H1 (cell line): ENCODE data around the gene ZNF408. TPM values are rescaled to one million over a fixed set of nuclear protein-coding genes. Genes with fewer than 3 reads are reported as not detected.

Experiments
- CTCF ChIA-PET: fragments of 300-600 bp; sonication (Branson Sonifier 250); formaldehyde crosslinking; loops from one replicate; lab custom pipeline; 2021; ENCODE audit not compliant: partially characterized antibody; lab: Charles Lee
- POLR2A ChIA-PET: fragments of 300-600 bp; sonication (Branson Sonifier 250); formaldehyde crosslinking; loops from one replicate; lab custom pipeline; 2021; ENCODE audit warnings: inconsistent platforms; ENCODE audit not compliant: partially characterized antibody; lab: Charles Lee
- DNase-seq, 2 experiments: peaks; one replicate each; pipeline versions ENCODE4 v3.0.0 to v3.0.0-alpha.2; 2010 to 2022; ENCODE audit warnings: low spot score in 2 of 2, low read depth in 1 of 2, mixed read lengths in 1 of 2
- FAIRE-seq: peaks from 2 replicates; lab custom pipeline; 2011; peaks lifted over from hg19 to GRCh38; lab: Jason Lieb, UNC
- H2AFZ ChIP-seq: 2 replicates; pipeline ENCODE4 v1.8.1; 2012; ENCODE audit warnings: low read length, inconsistent platforms
- H2AK5ac ChIP-seq: 2 replicates; pipeline ENCODE4 v1.6.1; 2013; ENCODE audit warnings: low read depth, low read length
- H2BK120ac ChIP-seq: replicated peaks from 2 replicates; pipeline ENCODE3; 2013; ENCODE audit warnings: low read depth, low read length, inconsistent platforms
- H2BK12ac ChIP-seq: 2 replicates; pipeline ENCODE4 v1.6.1; 2013; ENCODE audit warnings: low read depth, low read length
- H2BK15ac ChIP-seq: 2 replicates; pipeline ENCODE4 v1.6.1; 2013; ENCODE audit warnings: low read length
- H2BK20ac ChIP-seq: 2 replicates; pipeline ENCODE4 v1.6.1; 2013; ENCODE audit warnings: low read length
- H2BK5ac ChIP-seq: 2 replicates; pipeline ENCODE4 v1.6.1; 2013; ENCODE audit warnings: low read depth, low read length
- H3K14ac ChIP-seq: 2 replicates; pipeline ENCODE4 v1.6.1; 2013; ENCODE audit warnings: inconsistent platforms; ENCODE audit not compliant: insufficient read length
- H3K18ac ChIP-seq: 2 replicates; pipeline ENCODE4 v1.6.1; 2013; ENCODE audit warnings: low read length; ENCODE audit errors: extremely low read depth
- H3K23ac ChIP-seq: 2 replicates; pipeline ENCODE4 v1.6.1; 2013; ENCODE audit warnings: inconsistent platforms; ENCODE audit not compliant: insufficient read length
- H3K23me2 ChIP-seq: 2 replicates; pipeline ENCODE4 v1.6.1; 2013; ENCODE audit warnings: low read depth, low read length
- H3K27ac ChIP-seq: 2 replicates; pipeline ENCODE4 v1.6.1; 2011; ENCODE audit warnings: low read depth, low read length, inconsistent platforms
- H3K27me3 ChIP-seq, 4 experiments: replicated peaks in 1 of 4; 1 replicate in 1 of 4; 2 replicates in 3 of 4; pipeline versions ENCODE4 v1.6.1 to v1.8.1; 2011 to 2013; ENCODE audit warnings: low read length in 3 of 4, mild to moderate bottlenecking in 3 of 4, inconsistent platforms in 2 of 4, mixed read lengths in 2 of 4, moderate library complexity in 1 of 4; ENCODE audit not compliant: control insufficient read depth in 3 of 4, insufficient read depth in 3 of 4; ENCODE audit errors: extremely low read depth in 1 of 4
- H3K36me3 ChIP-seq, 4 experiments: 2 replicates each; pipeline versions ENCODE4 v1.6.1 to v1.8.1; 2011 to 2013; ENCODE audit warnings: mild to moderate bottlenecking in 4 of 4, low read length in 3 of 4, moderate library complexity in 2 of 4, control low read depth in 1 of 4, inconsistent platforms in 1 of 4; ENCODE audit not compliant: insufficient read depth in 4 of 4, control insufficient read depth in 2 of 4
- H3K4ac ChIP-seq: replicated peaks from 2 replicates; pipeline ENCODE3; 2013; ENCODE audit warnings: low read length, low read depth, mixed read lengths, inconsistent platforms; ENCODE audit not compliant: insufficient read length
- H3K4me1 ChIP-seq, 4 experiments: replicated peaks in 1 of 4; 1 replicate in 1 of 4; 2 replicates in 3 of 4; pipeline versions ENCODE4 v1.6.1 to v1.8.1; 2011 to 2013; ENCODE audit warnings: low read length in 3 of 4, inconsistent platforms in 2 of 4, mixed read lengths in 1 of 4; ENCODE audit not compliant: insufficient read depth in 4 of 4, control insufficient read depth in 3 of 4
- H3K4me2 ChIP-seq, 2 experiments: 2 replicates each; pipeline versions ENCODE4 v1.6.1 to v1.8.1; 2011 to 2013; ENCODE audit warnings: low read depth in 2 of 2, low read length in 2 of 2, control low read depth in 1 of 2, inconsistent platforms in 1 of 2, mild to moderate bottlenecking in 1 of 2; ENCODE audit not compliant: insufficient read depth in 1 of 2
- H3K4me3 ChIP-seq, 4 experiments: fragments of 200-600, 300-600 bp in 1 of 4; sonication (generic), shearing (Covaris generic), sonication (Bioruptor Twin) in 1 of 4; 2 replicates each; pipeline versions ENCODE4 v1.5.1 to v1.8.1; 2011 to 2016; ENCODE audit warnings: low read length in 4 of 4, low read depth in 3 of 4, control low read depth in 2 of 4, inconsistent platforms in 2 of 4, mild to moderate bottlenecking in 2 of 4, mixed read lengths in 1 of 4, moderate library complexity in 1 of 4; ENCODE audit not compliant: insufficient read depth in 2 of 4; ENCODE audit errors: extremely low read depth in 1 of 4
- H3K56ac ChIP-seq: replicated peaks from 2 replicates; pipeline ENCODE3; 2013; ENCODE audit warnings: low read depth, mild to moderate bottlenecking, mixed read lengths, low read length, inconsistent platforms; ENCODE audit not compliant: insufficient read length
- H3K79me1 ChIP-seq: 2 replicates; pipeline ENCODE4 v1.6.1; 2013; ENCODE audit warnings: low read depth, low read length, control low read depth
- H3K79me2 ChIP-seq, 2 experiments: 2 replicates each; pipeline versions ENCODE4 v1.6.1 to v1.8.1; 2012 to 2013; ENCODE audit warnings: low read length in 2 of 2, mild to moderate bottlenecking in 2 of 2, inconsistent platforms in 1 of 2; ENCODE audit not compliant: insufficient read depth in 2 of 2, control insufficient read depth in 1 of 2
- H3K9ac ChIP-seq, 4 experiments: replicated peaks in 1 of 4; 1 replicate in 1 of 4; 2 replicates in 3 of 4; pipeline versions ENCODE4 v1.6.1 to v1.8.1; 2011 to 2013; ENCODE audit warnings: low read depth in 3 of 4, low read length in 3 of 4, control low read depth in 2 of 4, mild to moderate bottlenecking in 2 of 4, moderate library complexity in 2 of 4, inconsistent platforms in 1 of 4; ENCODE audit errors: extremely low read depth in 1 of 4
- H3K9me3 ChIP-seq, 2 experiments: 2 replicates each; pipeline versions ENCODE4 v1.6.1 to v1.8.1; 2012 to 2013; ENCODE audit warnings: mild to moderate bottlenecking in 2 of 2, moderate library complexity in 2 of 2, control low read depth in 1 of 2, inconsistent platforms in 1 of 2, low read depth in 1 of 2, low read length in 1 of 2, mixed read lengths in 1 of 2; ENCODE audit not compliant: insufficient read depth in 2 of 2
- H4K20me1 ChIP-seq, 2 experiments: replicated peaks in 1 of 2; 2 replicates each; pipeline versions ENCODE3 to v1.8.1; 2011 to 2013; ENCODE audit warnings: inconsistent platforms in 2 of 2, low read length in 2 of 2, mild to moderate bottlenecking in 1 of 2; ENCODE audit not compliant: insufficient read depth in 2 of 2, control insufficient read depth in 1 of 2
- H4K5ac ChIP-seq: 2 replicates; pipeline ENCODE4 v1.6.1; 2013; ENCODE audit warnings: low read length, low read depth, mixed read lengths, inconsistent platforms; ENCODE audit not compliant: insufficient read length
- H4K8ac ChIP-seq: 2 replicates; pipeline ENCODE4 v1.8.0; 2013; ENCODE audit warnings: mild to moderate bottlenecking, moderate library complexity, low read length, inconsistent platforms; ENCODE audit not compliant: insufficient read depth; ENCODE audit errors: extremely low read depth
- H4K91ac ChIP-seq: replicated peaks from 2 replicates; pipeline ENCODE3; 2013; ENCODE audit warnings: low read length, mixed read lengths, inconsistent platforms; ENCODE audit not compliant: insufficient read length
- CEBPB ChIP-seq: IDR thresholded peaks from 2 replicates; pipeline ENCODE4 v1.6.1; 2012; ENCODE audit warnings: low read depth, low read length
- CHD1 ChIP-seq: IDR thresholded peaks from 2 replicates; pipeline ENCODE4 v1.6.1; 2012; ENCODE audit warnings: low read depth, low read length, improper control_type of control experiment
- KDM4A ChIP-seq: IDR thresholded peaks from one replicate; pipeline ENCODE4 v1.7.1; 2012; ENCODE audit warnings: low read depth, mild to moderate bottlenecking, moderate library complexity, low read length, inconsistent platforms; ENCODE audit not compliant: severe bottlenecking
- MAX ChIP-seq: IDR thresholded peaks from 2 replicates; pipeline ENCODE4 v1.6.1; 2012; ENCODE audit warnings: inconsistent platforms
- POLR2A ChIP-seq, 2 experiments: IDR thresholded peaks; 1 replicate in 1 of 2; 2 replicates in 1 of 2; pipeline ENCODE4 v1.6.1; 2011; ENCODE audit warnings: low read depth in 2 of 2, low read length in 2 of 2, mild to moderate bottlenecking in 2 of 2; ENCODE audit errors: control extremely low read depth in 1 of 2
- POU5F1 ChIP-seq: IDR thresholded peaks from 2 replicates; pipeline ENCODE4 v1.6.1; 2011; ENCODE audit warnings: low read depth, mild to moderate bottlenecking, low read length, moderate library complexity
- RFX5 ChIP-seq: IDR thresholded peaks from 2 replicates; pipeline ENCODE4 v1.6.1; 2011; ENCODE audit warnings: low read depth, low read length, improper control_type of control experiment, borderline replicate concordance
- SUZ12 ChIP-seq: fragments of 200-600 bp; sonication (generic); IDR thresholded peaks from 2 replicates; pipeline ENCODE4 v1.6.1; 2012; ENCODE audit warnings: mild to moderate bottlenecking, inconsistent platforms, low read length, moderate library complexity, mixed read lengths
- TAF7 ChIP-seq: optimal IDR thresholded peaks from 2 replicates; pipeline ENCODE3; 2011; ENCODE audit warnings: low read depth, mild to moderate bottlenecking, inconsistent platforms, low read length, moderate library complexity, borderline replicate concordance
- TBP ChIP-seq: IDR thresholded peaks from 2 replicates; pipeline ENCODE4 v1.6.1; 2011; ENCODE audit warnings: low read depth, low read length, improper control_type of control experiment
- YY1 ChIP-seq: IDR thresholded peaks from 2 replicates; pipeline ENCODE4 v1.6.1; 2011; ENCODE audit warnings: low read depth, mild to moderate bottlenecking, low read length
- WGBS, 2 experiments: shearing (Covaris generic) in 1 of 2; methylation state at CpG; one replicate each; pipeline versions ENCODE4 v1.1.6 to v1.1.7; 2013 to 2015; ENCODE audit warnings: low lambda C conversion rate in 2 of 2, mixed read lengths in 2 of 2, inconsistent platforms in 1 of 2, low coverage in 1 of 2, missing lambda C conversion rate in 1 of 2; ENCODE audit not compliant: insufficient replicate concordance in 2 of 2, insufficient coverage in 1 of 2, insufficient read length in 1 of 2; ENCODE audit errors: extremely low coverage in 1 of 2, missing lambda C conversion rate in 1 of 2; 5-methylcytosine and 5-hydroxymethylcytosine counted together
- polyA plus RNA-seq, 7 experiments: library from polyadenylated mRNA; depleted of rRNA in 3 of 7; stranded (reverse) in 5 of 7; unstranded in 2 of 7; fragments of >200 nt in 5 of 7; fragments of 200-250 nt in 2 of 7; gene quantifications; 1 replicate in 5 of 7; 2 replicates in 1 of 7; 4 replicates in 1 of 7; pipeline versions ENCODE4 v1.2.1 to v1.2.3, GENCODE V29; 2011 to 2013; ENCODE audit warnings: missing spikeins in 2 of 7, mixed read lengths in 2 of 7
- total RNA-seq: library from RNA; stranded (reverse); fragmentation: NEBNext Ultra II Directional; extraction: Animal tissue kit (Norgen Biotek cat#: 25700); gene quantifications from 2 replicates; pipeline ENCODE4 v1.2.1, GENCODE V29; 2021
- TF ChIP-seq, protein P1 (sequence below): IDR thresholded peaks from 2 replicates; pipeline ENCODE4 v1.6.1; 2011; ENCODE audit warnings: low read depth, mild to moderate bottlenecking, low read length; ENCODE audit not compliant: insufficient read depth

The ZNF408 gene
- total and polyA plus RNA-seq, 2 of the 8 experiments (the other 6 are each of a cell fraction or from before 2014, with no cell fraction given), result 10.7 to 11.0 TPM

DNA sequence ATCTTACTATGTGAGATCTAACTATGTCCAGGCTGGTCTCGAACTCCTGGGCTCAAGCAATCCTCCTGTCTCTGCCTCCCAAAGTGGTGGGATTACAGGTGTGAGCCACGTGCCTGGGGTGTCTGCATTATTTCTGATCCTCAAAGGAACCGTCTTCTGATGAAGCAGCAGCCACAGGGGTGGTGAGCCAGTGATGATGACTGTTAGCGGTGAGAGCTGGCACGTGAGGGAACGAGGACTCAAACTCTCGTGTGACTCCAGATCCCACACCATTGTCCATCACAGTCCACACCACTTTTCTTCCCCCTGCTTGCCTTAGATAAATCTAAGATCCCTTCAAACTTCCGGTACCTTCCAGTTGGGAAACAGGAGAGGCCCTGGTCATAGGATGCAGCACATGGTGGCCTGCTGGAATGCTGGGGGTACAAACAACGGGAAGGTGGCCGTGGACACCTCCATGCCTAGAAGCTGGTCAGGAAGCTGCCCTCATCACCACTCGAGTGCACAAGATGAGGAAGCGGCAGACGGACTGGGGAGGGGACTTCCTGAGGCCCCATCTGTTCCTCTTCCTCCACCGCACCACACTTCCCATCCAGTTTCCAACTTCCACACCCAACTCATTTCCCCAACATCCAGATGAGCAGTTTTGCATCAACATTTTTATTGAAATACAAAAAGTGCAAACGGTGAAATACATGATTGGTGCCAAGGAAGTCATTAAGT is 24.2 kb upstream of the ZNF408 start:
- Histone ChIP-seq H2BK5ac (no peak overlapping the region), H3K4me3 (no peak overlapping the region), H3K27me3 (no peaks in the 10 kb centered on the region), H3K79me2 (no peaks in the 10 kb centered on the region), H3K23me2 (no peaks in the 10 kb centered on the region), H4K91ac (no peak overlapping the region), H2BK15ac (no peak overlapping the region), H4K8ac (no peak overlapping the region), H3K79me1 (no peaks in the 10 kb centered on the region), H4K5ac (no peak overlapping the region), H3K14ac (no peak overlapping the region), H3K18ac (no peak overlapping the region), H4K20me1 (peaks cover 0 to 1% of the 10 kb centered on the region in 2 experiments), H2BK12ac (no peak overlapping the region), H3K4ac (no peak overlapping the region), H2BK20ac (no peak overlapping the region), H2BK120ac (no peak overlapping the region), H3K9ac (no peak overlapping the region), H3K23ac (no peak overlapping the region), H2AFZ (no peak overlapping the region), H3K36me3 (peaks cover 2 to 27% (median 14%) of the 10 kb centered on the region in 4 experiments; a peak in 6 of 8 replicates), H3K27ac (0 out of 2 replicates have a peak overlapping the region, but pooled peaks have one; percentile 6), H3K4me1 (peaks cover 3 to 19% (median 7%) of the 10 kb centered on the region in 4 experiments), H3K56ac (no peak overlapping the region), H2AK5ac (no peak overlapping the region), H3K9me3 (no peaks in the 10 kb centered on the region), H3K4me2 (no peak overlapping the region)
- no peak for DNase-seq
- whole genome bisulfite sequencing, 2 experiments, result 91% methylated on average over 15 of the region's 15 CpGs; no CpG with 5 or more reads in 1 of the 2 experiments
- CTCF ChIA-PET, result no interaction called here
- TF ChIP-seq SUZ12 (no peak), TAF7 (no peak), POU5F1 (no peak), POLR2A (IDR thresholded peaks at IDR 0.05; ENCODE audit: control extremely low read depth in 1 of 2, low read depth in 2 of 2, low read length in 2 of 2) (no peak), KDM4A (no peak), CHD1 (no peak), CEBPB (no peak), YY1 (no peak), RFX5 (no peak), MAX (no peak), TBP (no peak)
- TF ChIP-seq, protein P1, sequence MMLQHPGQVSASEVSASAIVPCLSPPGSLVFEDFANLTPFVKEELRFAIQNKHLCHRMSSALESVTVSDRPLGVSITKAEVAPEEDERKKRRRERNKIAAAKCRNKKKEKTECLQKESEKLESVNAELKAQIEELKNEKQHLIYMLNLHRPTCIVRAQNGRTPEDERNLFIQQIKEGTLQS, result no peak
- no peak for FAIRE-seq
- POLR2A ChIA-PET, result interaction anchor here (0.6 to 3.3 kb wide), 5 partner anchors 21 to 296 kb away, joined by 3 to 21 read pairs (median 3); no protein-coding TSS in a partner anchor
